Left cardiac atrium (tissue), 4 donors: Measurements from ENCODE around the gene FRZB. TPM values are rescaled to one million over a fixed set of nuclear protein-coding genes. Genes with fewer than 3 reads are reported as not detected.

Experiments used
- ATAC-seq, 2 donors: fragments of 200-7000 bp; cut with Tn5 transposase; one replicate each; pipeline ENCODE4 v1.9.1; 2020; ENCODE audit warnings: mild to moderate bottlenecking in 2 of 2, moderate library complexity in 2 of 2
- DNase-seq: peaks from one replicate; pipeline ENCODE4 v3.0.0-alpha.2; 2020
- intact Hi-C, 2 donors: fragments of 100-400 bp; cut with DNase I; formaldehyde crosslinking; loops; one replicate each; pipeline versions ENCODE4 v1.14.1 to v1.15.1; 2022 to 2023
- total RNA-seq, 2 donors: library from RNA; stranded (reverse); fragmentation: NEBNext Ultra II Directional; extraction: Animal tissue kit (Norgen Biotek cat#: 25700); gene quantifications; one replicate each; pipeline ENCODE4 v1.2.1, GENCODE V29; 2021
- donor health status: DM: no; HTN: yes; CAD: no.
- donor health status: DM: no; HTN: yes; CAD: no; lungs with severe emphysema.
- donor health status: DM: yes; HTN: yes; CAD: no.
- donor health status: Dilated cardiomyopathy.

The FRZB gene
- total RNA-seq, 2 donors from 2014 or later, result 2.4 to 5.3 TPM

- DNase-seq (no peak), ATAC-seq (no peak)
- intact Hi-C loops, result no loop called here
These were observed 48.9 kb downstream of the FRZB start for GRCh38 chr2:182817558-182817957.

- no peak for ATAC-seq
- no peak for DNase-seq
- intact Hi-C loops, result no loop called here
These were observed 49.6 kb downstream of the FRZB start for GRCh38 chr2:182816866-182817265.

- intact Hi-C loops, result no loop called here
- DNase-seq (no peak), ATAC-seq (no peak)
These were observed 51.6 kb downstream of the FRZB start for GRCh38 chr2:182814804-182815203.

- intact Hi-C loops, result no loop called here
- ATAC-seq (no peak), DNase-seq (no peak)
These were observed 52.1 kb downstream of the FRZB start for GRCh38 chr2:182814380-182814779.

- DNase-seq (no peak), ATAC-seq (no peak)
- intact Hi-C loops, result no loop called here
These were observed 56.4 kb downstream of the FRZB start for GRCh38 chr2:182810087-182810486.

GRCh38 chr2:182807319-182807718 lies 59.1 kb downstream of the FRZB start:
- no peak for ATAC-seq

GRCh38 chr2:182804128-182804527 lies 62.3 kb downstream of the FRZB start:
- intact Hi-C loops, result no loop called here
- ATAC-seq (no peak), DNase-seq (no peak)

More at GRCh38 chr2:182807319-182807718, 59.1 kb downstream of the FRZB start:
- intact Hi-C loops, result no loop called here
- no peak for DNase-seq

- DNase-seq, result no peak
- intact Hi-C loops, result no loop called here
- no peak for ATAC-seq
These were observed 67.7 kb downstream of the FRZB start for GRCh38 chr2:182798736-182799135.

GRCh38 chr2:182792441-182792840 lies 74.0 kb downstream of the FRZB start:
- no peak for ATAC-seq
- intact Hi-C loops, result no loop called here

GRCh38 chr2:182784777-182785176 lies 81.7 kb downstream of the FRZB start:
- ATAC-seq (no peak), DNase-seq (no peak)
- intact Hi-C loops, result no loop called here

More at GRCh38 chr2:182792441-182792840, 74.0 kb downstream of the FRZB start:
- DNase-seq, result no peak

GRCh38 chr2:182784058-182784706 lies 82.3 kb downstream of the FRZB start:
- intact Hi-C loops, result no loop called here
- DNase-seq, result no peak
- ATAC-seq, result no peak

Other genes with a start within 250 kb of the FRZB start
- 10 to 100 TPM; 57.2 to 71.6 TPM for gene DNAJC10, start 150.4 kb downstream of the FRZB start, total RNA-seq
- 100 to 1,000 TPM; 104 to 132 TPM for gene NCKAP1, start 171.8 kb upstream of the FRZB start, total RNA-seq
- 10 to 100 TPM in 1 of 2 donors, 1 to 10 TPM in 1; 5.9 to 10.5 TPM for gene DUSP19, start 212.1 kb upstream of the FRZB start, total RNA-seq